Activated CD8-positive, alpha-beta memory T cell treated with anti-CD3 and anti-CD28 coated beads for 4 hours (primary cell): Measurements from ENCODE around the gene CACNA1D.

Source experiments
- DNase-seq, 2 donors: peaks; one replicate each; pipeline ENCODE4 v3.0.0-alpha.2; 2020; ENCODE audit warnings: low read depth in 2 of 2

The CACNA1D gene

GRCh38 chr3:53750253-53751210 is 256.1 kb downstream of the CACNA1D start:
- DNase-seq: no peak

GRCh38 chr3:53753518-53754183 is 259.2 kb downstream of the CACNA1D start:
- no peak for DNase-seq

DNA sequence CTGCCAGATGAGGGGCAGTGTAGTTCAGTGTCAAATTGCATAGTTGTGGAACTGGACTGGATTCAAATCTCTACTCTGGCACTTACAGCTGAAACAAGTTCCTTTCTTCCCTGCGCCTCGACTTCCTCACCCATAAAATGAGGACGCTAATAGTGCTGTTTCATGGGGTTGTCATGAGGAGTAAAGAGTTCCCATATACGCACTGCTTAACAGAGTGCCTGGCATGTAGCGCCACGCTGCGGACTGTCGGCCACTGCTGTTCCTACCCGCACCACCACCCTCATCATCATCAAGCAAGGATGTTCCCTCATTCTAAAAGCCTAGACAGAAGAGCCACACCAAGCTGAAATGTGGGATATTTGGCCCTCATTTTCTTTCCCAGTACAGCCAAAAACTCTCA is 259.9 kb downstream of the CACNA1D start:
- no peak for DNase-seq

DNA sequence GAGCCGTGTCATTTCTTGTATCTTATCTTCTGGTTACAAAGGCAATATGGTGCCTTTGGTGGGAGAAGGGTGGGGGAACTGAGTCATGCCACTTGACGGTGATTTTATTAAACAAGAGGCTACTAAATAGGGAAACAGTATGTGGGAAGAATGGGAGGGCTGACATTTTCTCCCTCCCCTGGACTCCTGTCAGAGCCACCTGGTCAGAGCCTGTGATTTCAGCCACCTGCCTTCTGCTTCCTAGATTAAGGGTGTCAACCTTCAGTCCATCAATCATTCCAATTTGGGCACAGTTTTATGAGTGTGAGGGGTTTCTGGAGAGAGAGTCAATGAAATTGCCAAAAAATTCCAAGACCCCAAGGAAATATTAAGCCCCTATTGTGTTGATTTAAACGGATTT is 264.4 kb downstream of the CACNA1D start:
- no peak for DNase-seq

DNA sequence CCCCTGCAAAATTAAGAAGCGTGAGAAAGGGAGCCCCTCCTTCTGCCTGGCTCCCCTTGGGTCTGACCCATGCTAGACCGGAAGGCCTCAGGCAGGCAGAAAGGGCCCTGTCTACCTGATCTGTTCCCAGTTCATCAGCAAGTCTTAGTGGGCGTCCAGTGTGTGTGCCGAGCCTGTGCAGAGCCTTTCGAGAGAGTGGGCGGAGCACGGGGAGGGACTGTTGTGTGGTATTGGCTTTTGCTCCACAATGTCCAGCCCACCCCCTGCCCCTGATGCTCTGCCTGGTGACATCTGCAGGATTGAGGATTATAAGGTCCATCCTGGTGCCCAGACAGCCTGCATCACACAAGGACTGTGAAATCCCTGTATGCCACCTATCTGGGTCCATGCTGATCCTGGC is 268.9 kb downstream of the CACNA1D start:
- DNase-seq: no peak

DNA sequence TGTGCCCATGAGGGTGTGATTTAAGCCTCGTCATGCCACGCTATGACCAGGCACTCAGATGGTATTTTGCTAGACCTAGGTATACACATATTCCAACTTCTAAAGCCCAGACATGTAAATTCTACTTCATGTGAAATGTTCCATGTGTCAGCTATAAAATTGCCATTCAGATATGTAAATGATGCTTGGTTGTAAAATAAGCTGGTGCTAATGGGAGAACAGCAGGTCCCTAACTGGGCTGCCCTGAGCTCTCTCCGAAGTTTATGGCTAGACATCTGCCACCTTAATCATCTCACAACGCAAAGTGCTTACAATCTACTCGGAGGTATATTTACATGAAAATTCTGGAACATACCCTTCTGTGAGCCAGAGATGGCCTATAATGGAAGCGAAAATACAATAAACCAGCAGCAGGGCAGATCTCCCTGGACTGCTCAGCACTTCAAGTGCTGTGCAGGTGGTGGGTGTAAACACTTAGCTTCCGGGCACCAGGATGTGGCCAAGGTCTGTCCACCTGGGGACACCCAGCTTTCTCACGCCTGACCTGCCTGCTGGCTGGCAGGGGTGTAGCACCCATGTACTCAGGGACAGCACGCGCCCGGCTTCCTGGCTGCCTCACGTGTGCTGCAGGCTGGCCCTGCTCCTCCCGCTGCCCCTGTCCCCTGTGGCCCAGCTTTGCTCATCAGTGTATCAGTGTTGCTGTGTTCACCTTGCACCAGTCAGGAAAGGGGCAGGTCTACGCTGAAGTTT is 269.8 kb downstream of the CACNA1D start:
- DNase-seq: no peak

DNA sequence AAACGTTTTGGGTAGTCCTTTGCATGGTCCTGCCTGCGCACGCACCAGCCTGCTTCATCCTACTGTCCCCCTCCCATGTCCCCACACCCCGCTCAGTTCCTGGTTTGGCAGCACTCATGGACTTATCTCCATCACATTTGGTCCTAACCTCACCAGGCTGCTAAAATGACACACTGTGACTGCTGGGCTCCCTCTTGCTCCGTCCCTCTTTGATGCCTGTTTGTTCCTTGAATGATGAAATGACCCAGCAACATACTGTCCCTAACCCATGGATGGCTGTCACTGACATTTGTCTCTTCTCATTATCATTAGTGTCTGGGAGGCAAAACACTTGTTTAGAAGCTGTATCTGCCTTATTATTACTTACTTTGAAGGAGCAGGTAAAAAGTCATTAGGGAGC is 271.3 kb downstream of the CACNA1D start:
- no peak for DNase-seq

GRCh38 chr3:53766706-53767105 is 272.3 kb downstream of the CACNA1D start:
- DNase-seq: no peak

DNA sequence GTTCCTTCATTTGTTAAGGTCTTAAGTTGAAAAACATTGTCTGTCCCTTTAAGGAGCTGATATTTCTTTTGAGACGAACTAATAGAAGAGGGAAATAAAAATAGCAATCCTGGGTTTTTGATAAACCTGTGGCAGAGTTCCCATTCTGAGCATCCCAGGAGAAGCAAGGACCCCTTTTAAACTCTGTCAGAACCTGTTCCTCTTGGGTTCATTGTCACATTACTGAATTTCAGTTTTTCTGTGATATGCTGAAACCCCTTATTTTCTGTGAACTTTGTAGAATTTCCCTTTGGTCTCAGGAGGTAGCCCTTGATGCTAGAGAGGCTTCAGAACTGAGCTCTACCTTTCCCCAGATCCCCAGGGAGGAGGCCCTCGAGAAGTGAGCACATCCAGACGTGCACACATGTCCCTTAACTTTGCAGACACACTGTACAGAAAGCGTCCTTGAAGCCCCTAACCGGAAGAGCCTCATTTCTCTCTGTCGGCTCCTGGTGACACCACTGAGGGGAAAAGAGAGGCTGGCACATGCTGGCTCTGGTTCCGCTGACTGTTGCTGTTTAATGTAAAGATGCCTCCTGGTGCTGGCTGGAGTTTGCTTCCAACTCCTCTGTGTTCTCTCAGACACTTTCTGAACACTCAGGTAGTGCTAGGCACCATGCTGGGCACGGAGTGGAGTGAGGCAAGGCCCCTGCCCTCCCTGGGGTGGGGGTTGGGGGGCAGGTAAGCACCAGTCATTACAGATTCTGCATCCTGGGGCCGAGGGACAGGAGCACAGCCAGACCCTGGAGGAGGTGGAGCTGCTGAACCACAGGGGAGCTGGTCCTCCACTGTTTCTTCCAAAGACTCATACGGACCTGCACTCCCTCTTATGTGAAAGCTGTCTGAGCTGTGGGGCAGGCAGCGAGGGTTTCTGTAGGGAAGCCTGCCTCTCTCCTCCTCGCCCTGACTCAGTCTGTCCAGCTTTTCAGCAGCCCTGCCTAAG is 274.4 kb downstream of the CACNA1D start:
- DNase-seq: no peak

- DNase-seq: no peak
Measured at GRCh38 chr3:53772562-53772961, 278.2 kb downstream of the CACNA1D start.

DNA sequence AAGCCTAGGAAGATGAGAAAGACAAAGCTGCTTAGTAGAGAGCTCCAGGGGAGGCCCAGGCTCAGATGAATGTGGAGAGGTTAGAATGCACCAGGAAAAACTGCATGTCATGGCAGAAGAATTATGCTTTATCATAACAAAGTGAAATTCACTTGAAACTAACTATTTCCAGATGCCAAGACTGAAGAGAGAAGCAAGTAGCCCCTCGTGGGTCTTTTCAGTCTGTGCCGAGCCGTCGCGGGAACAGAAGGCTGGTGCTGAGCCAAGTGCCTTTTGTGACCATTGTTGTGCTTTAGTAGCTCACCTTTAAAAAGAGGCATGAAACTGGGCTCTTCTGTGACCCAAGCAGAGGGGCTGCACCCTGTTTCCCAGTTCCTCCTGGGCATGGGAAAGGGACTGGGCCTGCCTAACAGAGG is 278.6 kb downstream of the CACNA1D start:
- no peak for DNase-seq

- DNase-seq: no peak
Measured at GRCh38 chr3:53773611-53774368, 279.4 kb downstream of the CACNA1D start.

DNA sequence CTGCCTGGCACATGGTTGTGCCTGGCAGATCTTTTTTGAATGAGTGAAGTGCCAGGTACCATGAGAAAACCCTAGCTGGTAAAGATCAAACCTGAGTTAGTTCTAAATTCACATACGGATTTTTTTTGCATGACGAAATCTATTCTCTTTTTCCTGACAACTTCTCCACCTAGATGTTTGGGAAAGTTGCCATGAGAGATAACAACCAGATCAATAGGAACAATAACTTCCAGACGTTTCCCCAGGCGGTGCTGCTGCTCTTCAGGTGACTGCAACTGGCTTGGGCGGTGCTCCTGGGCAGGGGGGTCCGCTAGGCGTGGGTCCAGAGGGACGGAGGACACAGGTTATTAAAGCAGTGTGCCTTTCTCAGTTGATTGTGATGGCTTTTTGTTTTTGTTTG is 280.0 kb downstream of the CACNA1D start:
- no peak for DNase-seq

GRCh38 chr3:53775018-53775417 is 280.6 kb downstream of the CACNA1D start:
- DNase-seq: no peak

GRCh38 chr3:53775834-53776251 is 281.4 kb downstream of the CACNA1D start:
- DNase-seq: no peak

- no peak for DNase-seq
Measured at GRCh38 chr3:53776494-53777101, 282.2 kb downstream of the CACNA1D start.

DNA sequence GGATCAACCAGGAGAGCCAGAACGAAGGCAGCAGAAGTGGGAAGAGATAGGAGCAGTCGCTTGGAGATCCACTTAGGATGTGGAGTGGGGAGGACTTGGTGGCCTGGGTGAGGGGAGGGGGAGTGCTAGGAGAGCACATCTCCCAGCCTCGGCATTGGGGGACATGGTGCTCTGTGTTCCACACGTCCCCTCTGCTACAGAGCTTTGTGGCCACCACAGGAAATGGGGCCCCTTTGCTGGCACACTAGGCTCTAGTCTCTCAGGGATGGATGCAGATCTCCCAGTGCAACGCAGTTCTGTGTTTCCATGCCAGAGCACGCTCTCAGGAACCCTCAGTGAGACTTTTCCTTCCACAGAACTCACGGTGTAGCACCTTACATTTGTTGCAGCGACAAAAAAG is 283.1 kb downstream of the CACNA1D start:
- no peak for DNase-seq

DNA sequence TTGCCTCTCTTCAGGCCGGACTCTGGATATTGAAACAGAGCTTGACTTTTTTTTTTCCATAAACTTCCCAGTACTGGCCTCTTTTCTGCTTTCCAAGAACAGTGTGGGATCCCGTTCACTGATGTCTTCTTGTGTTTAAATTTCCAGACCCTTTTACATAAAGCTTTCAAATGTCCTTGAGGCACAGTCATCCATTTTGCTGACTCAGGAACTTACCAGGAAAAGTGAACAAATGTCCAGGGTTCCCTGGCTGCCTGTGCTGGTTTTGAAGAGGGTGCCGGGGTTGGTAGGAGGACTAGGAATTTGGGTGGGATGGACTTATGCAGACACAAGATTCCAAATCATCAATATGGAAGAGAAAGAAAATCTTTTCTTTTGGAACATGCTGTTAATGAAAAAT is 283.7 kb downstream of the CACNA1D start:
- DNase-seq: no peak

- DNase-seq: no peak
Measured at GRCh38 chr3:53780171-53780570, 285.8 kb downstream of the CACNA1D start.

DNA sequence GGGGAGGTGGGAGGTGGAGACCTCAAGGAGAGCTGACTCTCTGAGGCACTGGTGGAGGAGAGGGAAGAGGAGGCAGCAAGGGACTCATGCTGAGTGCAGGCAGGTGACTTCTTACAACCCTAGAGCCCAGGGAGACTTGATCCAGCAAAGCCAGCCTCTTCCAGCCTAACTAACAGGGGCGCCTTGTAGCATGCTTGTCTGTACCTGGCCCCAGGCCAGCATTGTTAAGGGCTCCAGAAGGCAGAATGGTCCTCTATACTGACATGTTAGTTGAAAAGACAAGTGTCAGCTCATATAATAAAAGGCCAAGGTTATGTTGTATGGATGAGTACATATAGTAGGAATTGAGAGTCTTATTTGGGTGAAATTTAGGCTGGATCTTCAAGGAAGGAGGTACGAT is 286.4 kb downstream of the CACNA1D start:
- no peak for DNase-seq
